IPS-20b (cell line): ENCODE data around the gene MRI1.

Source experiments
- H3K27ac ChIP-seq: one replicate; pipeline ENCODE4 v1.5.1; 2013; ENCODE audit warnings: low read length
- H3K27me3 ChIP-seq: 2 replicates; pipeline ENCODE4 v1.6.1; 2013; ENCODE audit warnings: mild to moderate bottlenecking, low read length, inconsistent platforms; ENCODE audit not compliant: insufficient read depth
- H3K36me3 ChIP-seq: 2 replicates; pipeline ENCODE4 v1.6.1; 2013; ENCODE audit warnings: low read depth, mild to moderate bottlenecking, inconsistent platforms, low read length, moderate library complexity; ENCODE audit not compliant: insufficient read depth
- H3K4me1 ChIP-seq: 2 replicates; pipeline ENCODE4 v1.6.1; 2013; ENCODE audit warnings: mild to moderate bottlenecking, control low read depth, inconsistent platforms, low read length, moderate library complexity; ENCODE audit not compliant: insufficient read depth
- H3K4me3 ChIP-seq: 2 replicates; pipeline ENCODE4 v1.5.1; 2013; ENCODE audit warnings: mild to moderate bottlenecking, low read length, inconsistent platforms
- H3K9ac ChIP-seq: 2 replicates; pipeline ENCODE4 v1.6.1; 2013; ENCODE audit warnings: low read depth, mild to moderate bottlenecking, inconsistent platforms, low read length, moderate library complexity
- H3K9me3 ChIP-seq: 2 replicates; pipeline ENCODE4 v1.6.1; 2013; ENCODE audit warnings: mild to moderate bottlenecking, low read depth, low read length, inconsistent platforms; ENCODE audit not compliant: insufficient read depth

The MRI1 gene

DNA sequence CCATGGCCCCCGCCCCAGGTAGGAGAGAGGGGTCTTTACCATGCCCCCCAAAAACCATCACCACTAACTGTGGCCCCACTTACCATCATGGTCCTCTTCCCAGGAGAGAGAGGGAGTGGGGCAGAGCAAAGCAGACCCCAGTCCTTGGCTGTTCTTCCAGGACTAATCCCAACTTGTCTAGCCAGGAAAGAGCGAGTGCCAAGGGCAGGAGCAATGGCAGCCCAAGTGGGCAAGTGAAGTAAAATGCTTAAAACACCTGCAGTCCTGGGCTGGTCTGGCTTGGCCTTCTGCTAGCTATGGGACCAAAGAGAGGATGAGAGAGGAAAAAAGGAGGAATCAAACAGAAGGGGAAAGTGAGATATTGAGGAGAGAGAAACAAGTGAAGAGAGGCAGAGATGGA is 48.8 kb downstream of the MRI1 start:
- Histone ChIP-seq H3K4me3 (no peak overlapping the region), H3K9me3 (no peaks in the 10 kb centered on the region), H3K4me1 (no peaks in the 10 kb centered on the region), H3K27me3 (no peaks in the 10 kb centered on the region), H3K36me3 (peaks cover 42% of the 10 kb centered on the region), H3K27ac (no peak overlapping the region), H3K9ac (no peak overlapping the region)

DNA sequence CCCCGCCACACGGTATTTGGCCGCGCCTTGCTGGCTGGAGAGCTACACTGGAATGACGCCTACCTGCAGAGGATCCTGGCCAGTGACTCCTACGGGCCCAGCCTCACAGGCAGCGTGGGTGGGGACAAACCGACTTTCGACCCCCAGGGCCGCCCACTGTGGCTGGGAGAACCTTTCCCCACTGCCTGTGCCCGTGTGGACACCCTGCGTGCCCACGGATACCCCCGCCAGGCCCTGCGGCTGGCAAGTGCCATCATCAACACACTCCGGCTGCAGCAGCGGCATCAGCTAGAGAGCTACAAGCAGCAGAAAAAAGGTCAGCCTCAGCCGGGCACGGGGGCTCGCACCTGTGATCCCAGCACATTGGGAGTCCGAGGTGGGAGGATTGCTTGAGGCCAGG is 50.2 kb downstream of the MRI1 start:
- Histone ChIP-seq H3K9me3 (no peaks in the 10 kb centered on the region), H3K27me3 (no peaks in the 10 kb centered on the region), H3K4me3 (no peak overlapping the region), H3K36me3 (peaks cover 35% of the 10 kb centered on the region), H3K4me1 (no peaks in the 10 kb centered on the region), H3K9ac (no peak overlapping the region), H3K27ac (no peak overlapping the region)

DNA sequence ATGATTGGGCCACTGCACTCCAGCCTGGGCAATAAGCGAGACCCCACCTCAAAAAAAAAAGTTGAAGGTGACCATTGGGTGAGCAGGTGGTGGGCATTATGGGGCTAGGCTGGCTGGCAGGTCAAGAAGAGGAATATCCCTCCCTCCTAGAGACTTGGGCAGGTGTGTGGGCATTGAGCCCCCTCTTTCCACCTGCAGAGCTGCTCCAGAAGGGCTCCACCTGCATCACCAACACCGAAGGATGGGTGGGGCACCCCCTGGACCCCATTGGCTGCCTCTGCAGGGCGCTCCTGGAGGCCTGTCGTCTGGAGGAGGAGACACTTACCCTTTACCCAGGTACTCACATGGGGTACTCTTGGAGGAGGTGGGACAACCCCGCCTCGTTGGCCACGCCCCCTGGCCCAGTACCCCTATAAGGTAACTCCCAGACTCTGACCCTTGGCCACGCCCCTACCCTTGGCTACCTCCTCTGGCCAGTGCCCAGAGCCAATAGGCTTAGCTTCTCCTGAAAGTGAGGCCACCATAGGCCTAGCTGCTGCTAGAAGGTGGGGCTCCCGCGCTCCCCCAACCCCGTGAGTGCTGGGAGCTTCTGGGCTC is 52.8 kb downstream of the MRI1 start:
- H3K4me3 ChIP-seq = peak overlapping the region; percentile 88; the same call in 1 of the 2 replicates
- no peaks in the 10 kb centered on the region for H3K9me3 ChIP-seq
- H3K36me3 ChIP-seq = peaks cover 39% of the 10 kb centered on the region
- H3K27me3 ChIP-seq = no peaks in the 10 kb centered on the region
- H3K27ac ChIP-seq = peak overlapping the region; percentile 98
- H3K9ac ChIP-seq = peak overlapping the region; percentile 94; the same call in 1 of the 2 replicates
- H3K4me1 ChIP-seq = no peaks in the 10 kb centered on the region

DNA sequence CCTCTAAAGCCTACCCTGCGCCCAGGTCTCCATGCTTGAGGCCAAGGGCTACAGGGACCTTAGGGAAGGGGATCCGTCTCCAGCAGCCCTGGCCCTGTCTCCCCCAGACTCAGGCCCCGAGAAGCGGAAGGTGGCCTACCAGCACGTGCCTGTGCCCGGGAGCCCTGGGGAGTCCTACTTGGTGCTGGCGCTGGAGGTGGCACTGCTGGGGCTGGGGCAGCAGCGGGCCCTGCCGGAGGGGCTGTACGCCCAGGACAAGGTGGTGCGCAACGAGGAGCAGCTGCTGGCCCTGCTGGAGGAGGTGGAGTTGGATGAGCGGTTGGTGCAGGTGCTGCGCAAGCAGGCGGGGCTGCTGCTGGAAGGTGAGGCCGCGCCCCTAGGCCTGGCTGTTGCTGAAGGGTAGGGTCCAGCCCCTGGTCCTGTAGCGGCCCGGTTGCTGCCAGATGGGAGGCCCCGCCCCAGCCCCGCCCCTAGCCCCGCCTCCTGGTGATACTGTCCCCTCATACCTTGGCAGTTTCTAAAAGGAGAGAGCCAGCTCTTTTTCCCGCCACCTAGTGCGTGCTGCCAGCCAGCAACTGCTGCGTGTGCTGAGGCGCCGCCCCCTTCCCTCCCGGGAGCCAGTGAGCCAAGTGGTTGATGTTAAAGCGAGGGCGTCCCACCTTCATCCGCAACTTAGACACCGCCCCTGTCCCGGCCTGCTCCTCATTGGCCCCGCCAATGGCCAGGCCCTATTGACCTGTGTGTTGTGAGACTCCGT is 53.5 kb downstream of the MRI1 start:
- Histone ChIP-seq H3K4me3 (peak overlapping the region; percentile 88), H3K27ac (peak overlapping the region; percentile 98)

DNA sequence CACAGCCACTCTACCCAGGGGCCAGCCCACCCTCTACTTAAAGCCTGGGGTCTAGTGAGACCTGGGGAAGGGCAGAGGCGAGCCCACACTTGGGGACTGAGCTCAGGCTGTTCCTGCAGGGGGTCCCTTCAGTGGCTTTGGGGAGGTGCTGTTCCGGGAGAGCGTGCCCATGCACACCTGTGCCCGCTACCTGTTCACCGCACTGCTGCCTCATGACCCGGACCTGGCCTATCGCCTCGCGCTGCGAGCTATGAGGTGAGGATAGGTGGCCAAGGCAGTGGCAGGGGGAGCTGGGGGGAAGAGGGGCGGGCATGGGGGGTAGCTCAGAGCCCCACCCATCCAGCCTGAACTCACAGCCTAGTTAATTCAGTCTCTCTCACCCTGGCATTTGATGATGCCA is 54.9 kb downstream of the MRI1 start:
- no peaks in the 10 kb centered on the region for H3K4me1 ChIP-seq
- H3K9ac ChIP-seq = no peak overlapping the region
- H3K4me3 ChIP-seq = no peak overlapping the region
- H3K27ac ChIP-seq = no peak overlapping the region
- H3K9me3 ChIP-seq = no peaks in the 10 kb centered on the region
- H3K36me3 ChIP-seq = peaks cover 43% of the 10 kb centered on the region
- H3K27me3 ChIP-seq = no peaks in the 10 kb centered on the region

More for the DNA sequence above, 53.5 kb downstream of the MRI1 start:
- H3K36me3 ChIP-seq = peaks cover 39% of the 10 kb centered on the region
- H3K9ac ChIP-seq = peak overlapping the region; percentile 94; the same call in 1 of the 2 replicates
- no peaks in the 10 kb centered on the region for H3K4me1 ChIP-seq
- no peaks in the 10 kb centered on the region for H3K9me3 ChIP-seq
- H3K27me3 ChIP-seq = no peaks in the 10 kb centered on the region

DNA sequence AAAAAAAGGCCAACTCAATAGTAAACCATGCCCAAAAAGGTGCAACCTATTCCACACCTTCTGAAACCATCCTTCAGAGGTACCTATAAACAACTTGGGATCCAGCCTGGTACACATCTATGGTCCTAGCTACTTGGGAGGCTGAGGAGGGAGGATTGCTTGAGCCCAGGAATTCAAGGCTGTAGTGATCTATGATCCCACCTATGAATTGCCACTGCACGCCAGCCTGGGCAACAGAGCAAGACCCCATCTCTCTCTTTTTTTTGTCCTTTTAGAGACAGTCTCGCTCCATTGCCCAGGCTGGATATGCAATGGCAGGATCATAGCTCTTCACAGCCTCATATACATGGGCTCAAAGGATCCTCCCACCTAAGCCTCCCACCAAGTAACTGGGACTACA is 57.0 kb downstream of the MRI1 start:
- H3K36me3 ChIP-seq = peaks cover 41% of the 10 kb centered on the region
- H3K9me3 ChIP-seq = no peaks in the 10 kb centered on the region
- no peak overlapping the region for H3K9ac ChIP-seq
- no peak overlapping the region for H3K27ac ChIP-seq
- no peaks in the 10 kb centered on the region for H3K4me1 ChIP-seq
- no peaks in the 10 kb centered on the region for H3K27me3 ChIP-seq
- no peak overlapping the region for H3K4me3 ChIP-seq

DNA sequence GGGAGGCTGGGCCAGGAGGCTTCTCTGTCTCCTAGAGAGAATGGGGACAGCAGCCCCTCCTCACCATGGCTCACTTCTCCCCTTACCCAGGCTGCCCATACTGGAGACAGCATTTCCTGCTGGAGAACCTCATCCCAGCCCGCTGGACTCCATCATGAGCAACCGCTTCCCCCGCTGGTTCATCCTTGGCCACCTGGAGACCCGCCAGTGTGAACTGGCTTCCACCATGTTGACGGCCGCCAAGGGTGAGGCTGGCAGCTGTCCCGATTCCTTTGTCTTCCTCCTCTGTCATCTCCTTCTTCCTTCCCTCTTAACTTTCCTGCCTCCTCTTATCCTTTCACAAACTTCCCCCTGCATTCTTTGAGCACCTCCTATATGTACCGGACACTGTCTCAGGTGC is 58.9 kb downstream of the MRI1 start:
- Histone ChIP-seq H3K4me3 (no peak overlapping the region), H3K9me3 (no peaks in the 10 kb centered on the region), H3K9ac (no peak overlapping the region), H3K27me3 (no peaks in the 10 kb centered on the region), H3K36me3 (peaks cover 53% of the 10 kb centered on the region), H3K27ac (no peak overlapping the region), H3K4me1 (no peaks in the 10 kb centered on the region)
